Endothelial cell of umbilical vein (primary cell): ENCODE data around the gene ELMO1. TPM values are rescaled to one million over a fixed set of nuclear protein-coding genes. Genes with fewer than 3 reads are reported as not detected.

Experiments used
- BruUV-seq: library from RNA; stranded (reverse); fragments of 400-500 nt; replicated peaks from 2 replicates; lab custom pipeline; 2021; lab: Mats Ljungman, UMichigan
- CTCF ChIA-PET: fragments of 300-600, 350-600 bp; sonication (Branson Sonifier 250); formaldehyde crosslinking; loops from one replicate; lab custom pipeline; 2021; ENCODE audit warnings: antibody characterized with exemption, inconsistent platforms; lab: Charles Lee
- POLR2A ChIA-PET: fragments of 300-600, 350-600 bp; sonication (Branson Sonifier 250); formaldehyde crosslinking; loops from one replicate; lab custom pipeline; 2021; ENCODE audit warnings: antibody characterized with exemption, inconsistent platforms; lab: Charles Lee
- DNase-seq: peaks from one replicate; pipeline ENCODE4 v3.0.0-alpha.2; 2011; ENCODE audit warnings: low read depth, low spot score
- FAIRE-seq: peaks from 2 replicates; lab custom pipeline; 2011; peaks lifted over from hg19 to GRCh38; lab: Jason Lieb, UNC
- H2AFZ ChIP-seq: 2 replicates; pipeline ENCODE4 v1.6.0; 2012; ENCODE audit warnings: low read depth, low read length, control low read depth, inconsistent platforms
- H3K27ac ChIP-seq: 2 replicates; pipeline ENCODE4 v1.5.1; 2011; ENCODE audit warnings: low read depth, mild to moderate bottlenecking, control low read depth, low read length, moderate library complexity; ENCODE audit not compliant: insufficient read depth
- H3K27me3 ChIP-seq, 2 experiments: 2 replicates each; pipeline versions ENCODE4 v1.6.0 to v1.6.1; 2011; ENCODE audit warnings: low read length in 2 of 2, mixed read lengths in 1 of 2; ENCODE audit not compliant: control insufficient read depth in 2 of 2, insufficient read depth in 2 of 2
- H3K36me3 ChIP-seq, 2 experiments: 2 replicates in 1 of 2; 3 replicates in 1 of 2; pipeline ENCODE4 v1.5.1; 2011; ENCODE audit warnings: low read length in 2 of 2, mild to moderate bottlenecking in 1 of 2, moderate library complexity in 1 of 2; ENCODE audit not compliant: control insufficient read depth in 2 of 2, insufficient read depth in 2 of 2; ENCODE audit errors: extremely low read depth in 1 of 2
- H3K4me1 ChIP-seq: 3 replicates; pipeline ENCODE4 v1.5.1; 2011; ENCODE audit warnings: mild to moderate bottlenecking, low read length; ENCODE audit not compliant: control insufficient read depth, insufficient read depth; ENCODE audit errors: extremely low read depth
- H3K4me2 ChIP-seq: 2 replicates; pipeline ENCODE4 v1.6.1; 2011; ENCODE audit warnings: low read length, control low read depth, mixed read lengths; ENCODE audit not compliant: insufficient read depth
- H3K4me3 ChIP-seq, 3 experiments: fragments of 200-600 bp in 1 of 3; sonication (generic), shearing (Covaris generic) in 1 of 3; replicated peaks in 1 of 3; 2 replicates each; pipeline ENCODE4 v1.5.1; 2011 to 2016; ENCODE audit warnings: control low read depth in 3 of 3, low read length in 3 of 3, mild to moderate bottlenecking in 2 of 3, inconsistent platforms in 1 of 3, low read depth in 1 of 3, moderate library complexity in 1 of 3; ENCODE audit not compliant: insufficient read depth in 1 of 3
- H3K79me2 ChIP-seq: 2 replicates; pipeline ENCODE4 v1.6.0; 2012; ENCODE audit warnings: low read length, inconsistent platforms; ENCODE audit not compliant: control insufficient read depth, insufficient read depth
- H3K9ac ChIP-seq: replicated peaks from 2 replicates; pipeline ENCODE3; 2011; ENCODE audit warnings: low read length, control low read depth; ENCODE audit not compliant: insufficient read depth; ENCODE audit errors: extremely low read depth
- H3K9me1 ChIP-seq: replicated peaks from 3 replicates; pipeline ENCODE4 v1.6.0; 2011; ENCODE audit warnings: mild to moderate bottlenecking, low read length; ENCODE audit not compliant: control insufficient read depth, insufficient read depth; ENCODE audit errors: extremely low read depth
- H3K9me3 ChIP-seq: replicated peaks from 2 replicates; pipeline ENCODE4 v1.5.1; 2012; ENCODE audit warnings: low read length, inconsistent platforms; ENCODE audit not compliant: control insufficient read depth, insufficient read depth
- H4K20me1 ChIP-seq: replicated peaks from 2 replicates; pipeline ENCODE3; 2011; ENCODE audit warnings: mild to moderate bottlenecking, low read length; ENCODE audit not compliant: control insufficient read depth, insufficient read depth; ENCODE audit errors: extremely low read depth
- EZH2 ChIP-seq: IDR thresholded peaks from 2 replicates; pipeline ENCODE4 v1.6.1; 2012; ENCODE audit warnings: borderline replicate concordance, low read depth, mild to moderate bottlenecking, moderate library complexity, low read length, inconsistent platforms; ENCODE audit not compliant: severe bottlenecking
- FOS ChIP-seq: IDR thresholded peaks from 2 replicates; pipeline ENCODE4 v1.6.1; 2011; ENCODE audit warnings: mild to moderate bottlenecking, low read length, moderate library complexity, borderline replicate concordance; ENCODE audit not compliant: insufficient read depth
- GATA2 ChIP-seq: IDR thresholded peaks from 2 replicates; pipeline ENCODE4 v1.7.0; 2011; ENCODE audit warnings: low read depth, mild to moderate bottlenecking, moderate library complexity, mixed read lengths, low read length; ENCODE audit not compliant: insufficient read length, insufficient read depth
- JUN ChIP-seq: IDR thresholded peaks from 2 replicates; pipeline ENCODE4 v1.6.1; 2011; ENCODE audit warnings: borderline replicate concordance, low read depth; ENCODE audit not compliant: insufficient read length, insufficient read depth
- MYC ChIP-seq: IDR thresholded peaks from one replicate; pipeline ENCODE4 v1.6.1; 2011; ENCODE audit warnings: mild to moderate bottlenecking, low read depth, low read length
- POLR2A ChIP-seq: IDR thresholded peaks from 2 replicates; pipeline ENCODE4 v1.6.1; 2012; ENCODE audit warnings: low read depth, mild to moderate bottlenecking, control low read depth, low read length
- POLR2AphosphoS5 ChIP-seq: IDR thresholded peaks from 2 replicates; pipeline ENCODE4 v1.6.1; 2012; ENCODE audit warnings: low read depth, mild to moderate bottlenecking, control low read depth, low read length, moderate library complexity; ENCODE audit not compliant: insufficient read depth
- dilution Hi-C: fragments of 300-500 bp; cut with MboI; formaldehyde crosslinking; loops from one replicate; pipeline ENCODE4 v1.15.0; 2019; ENCODE audit warnings: low sequenced_read_pairs; ENCODE audit not compliant: extremely low pct_ligation_motif_present
- intact Hi-C: fragments of 100-400 bp; cut with micrococcal nuclease; formaldehyde crosslinking; loops from one replicate; pipeline ENCODE4 v1.10.0; 2022
- polyA plus RNA-seq, 4 experiments: library from polyadenylated mRNA; depleted of rRNA in 3 of 4; stranded (reverse) in 3 of 4; unstranded in 1 of 4; fragments of >200 nt; gene quantifications; 2 replicates each; pipeline versions ENCODE4 v1.2.1 to v1.2.3, GENCODE V29; 2011 to 2012; ENCODE audit warnings: missing spikeins in 1 of 4
- total RNA-seq: library from RNA; stranded (reverse); gene quantifications from 2 replicates; pipeline ENCODE4 v1.2.3, GENCODE V29; 2021
- TF ChIP-seq, protein P1 (sequence below): IDR thresholded peaks from 2 replicates; pipeline ENCODE4 v1.6.1; 2011; ENCODE audit not compliant: insufficient read depth, insufficient read length
- TF ChIP-seq, protein P2 (sequence below), 2 donors: IDR thresholded peaks; 1 replicate in 1 of 2; 2 replicates in 1 of 2; pipeline ENCODE4 v1.5.1; 2011; ENCODE audit warnings: low read length in 2 of 2, mild to moderate bottlenecking in 2 of 2, moderate library complexity in 2 of 2, control low read depth in 1 of 2, inconsistent platforms in 1 of 2, low read depth in 1 of 2; ENCODE audit not compliant: insufficient read depth in 1 of 2; ENCODE audit errors: extremely low read depth in 1 of 2

ELMO1 gene
- total and polyA plus RNA-seq, 2 donors (not counting 3 experiments of a cell fraction or from before 2014, with no cell fraction given) = 17.0 to 30.6 TPM

GRCh38 chr7:37421861-37422500 is 26.7 kb downstream of the ELMO1 start:
- DNase-seq (no peak), FAIRE-seq (no peak)
- H3K79me2 ChIP-seq = no peaks in the 10 kb centered on the region
- no peak for TF ChIP-seq JUN
- TF ChIP-seq MYC = no peak
- TF ChIP-seq, protein P1, sequence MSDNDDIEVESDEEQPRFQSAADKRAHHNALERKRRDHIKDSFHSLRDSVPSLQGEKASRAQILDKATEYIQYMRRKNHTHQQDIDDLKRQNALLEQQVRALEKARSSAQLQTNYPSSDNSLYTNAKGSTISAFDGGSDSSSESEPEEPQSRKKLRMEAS = no peak
- no peak for TF ChIP-seq GATA2
- no peak for TF ChIP-seq EZH2
- TF ChIP-seq, protein P2, sequence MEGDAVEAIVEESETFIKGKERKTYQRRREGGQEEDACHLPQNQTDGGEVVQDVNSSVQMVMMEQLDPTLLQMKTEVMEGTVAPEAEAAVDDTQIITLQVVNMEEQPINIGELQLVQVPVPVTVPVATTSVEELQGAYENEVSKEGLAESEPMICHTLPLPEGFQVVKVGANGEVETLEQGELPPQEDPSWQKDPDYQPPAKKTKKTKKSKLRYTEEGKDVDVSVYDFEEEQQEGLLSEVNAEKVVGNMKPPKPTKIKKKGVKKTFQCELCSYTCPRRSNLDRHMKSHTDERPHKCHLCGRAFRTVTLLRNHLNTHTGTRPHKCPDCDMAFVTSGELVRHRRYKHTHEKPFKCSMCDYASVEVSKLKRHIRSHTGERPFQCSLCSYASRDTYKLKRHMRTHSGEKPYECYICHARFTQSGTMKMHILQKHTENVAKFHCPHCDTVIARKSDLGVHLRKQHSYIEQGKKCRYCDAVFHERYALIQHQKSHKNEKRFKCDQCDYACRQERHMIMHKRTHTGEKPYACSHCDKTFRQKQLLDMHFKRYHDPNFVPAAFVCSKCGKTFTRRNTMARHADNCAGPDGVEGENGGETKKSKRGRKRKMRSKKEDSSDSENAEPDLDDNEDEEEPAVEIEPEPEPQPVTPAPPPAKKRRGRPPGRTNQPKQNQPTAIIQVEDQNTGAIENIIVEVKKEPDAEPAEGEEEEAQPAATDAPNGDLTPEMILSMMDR (IDR thresholded peaks at IDR 0.05; ENCODE audit: extremely low read depth in 1 of 2, insufficient read depth in 1 of 2, low read depth in 1 of 2, low read length in 2 of 2) = no peak
- no peak for TF ChIP-seq FOS
- no peak for TF ChIP-seq POLR2A
- TF ChIP-seq POLR2AphosphoS5 = no peak
- no peak overlapping the region for H3K27ac ChIP-seq
- intact Hi-C loops (no loop called here), dilution Hi-C loops (no loop called here)
- BruUV-seq = no TSS peak
- H3K9me1 ChIP-seq = no peaks in the 10 kb centered on the region
- H2AFZ ChIP-seq = no peak overlapping the region
- H3K9ac ChIP-seq = no peak overlapping the region
- ChIA-PET POLR2A (no interaction called here), CTCF (interaction anchor here (1.0 to 1.3 kb wide), 2 partner anchors 27 to 73 kb away, joined by 3 to 6 read pairs; partner anchors contain the start of gene ELMO1)
- H3K4me3 ChIP-seq = no peak overlapping the region
- H4K20me1 ChIP-seq = no peaks in the 10 kb centered on the region
- no peaks in the 10 kb centered on the region for H3K27me3 ChIP-seq
- no peak overlapping the region for H3K4me2 ChIP-seq
- no peaks in the 10 kb centered on the region for H3K36me3 ChIP-seq
- H3K9me3 ChIP-seq = no peaks in the 10 kb centered on the region
- no peaks in the 10 kb centered on the region for H3K4me1 ChIP-seq
